Gastroesophageal sphincter (tissue), 4 donors: ENCODE measurements around the gene TENT5C. TPM values are rescaled to one million over a fixed set of nuclear protein-coding genes. Genes with fewer than 3 reads are reported as not detected.
A peak's percentile ranks its signal among the peaks of the same experiment; 100 is the strongest.

Source experiments
- ATAC-seq: fragments of 150-250 bp; one replicate; pipeline ENCODE4 v1.9.1; 2016; ENCODE audit warnings: mild to moderate bottlenecking, moderate library complexity
- H3K27ac ChIP-seq, 4 donors: fragments of 200-600 bp; sonication (generic) in 3 of 4; 1 replicate in 3 of 4; 2 replicates in 1 of 4; pipeline ENCODE4 v1.5.1; 2016 to 2019
- H3K27me3 ChIP-seq: fragments of 200-600 bp; sonication (generic); one replicate; pipeline ENCODE4 v1.5.1; 2019
- H3K36me3 ChIP-seq, 2 donors: fragments of 200-600 bp; sonication (generic); one replicate each; pipeline ENCODE4 v1.5.1; 2019; ENCODE audit warnings: control low read depth in 1 of 2
- H3K4me1 ChIP-seq, 3 donors: fragments of 200-600 bp; sonication (generic); 1 replicate in 2 of 3; 2 replicates in 1 of 3; pipeline ENCODE4 v1.5.1; 2016 to 2019; ENCODE audit warnings: control low read depth in 2 of 3
- H3K4me3 ChIP-seq, 2 donors: fragments of 200-600 bp; sonication (generic); one replicate each; pipeline ENCODE4 v1.5.1; 2019; ENCODE audit warnings: mild to moderate bottlenecking in 1 of 2, moderate library complexity in 1 of 2
- H3K9me3 ChIP-seq, 3 donors: fragments of 200-600 bp; sonication (generic); one replicate each; pipeline ENCODE4 v1.5.1; 2017 to 2019; ENCODE audit warnings: control low read depth in 2 of 3
- EP300 ChIP-seq: sonication (generic); formaldehyde crosslinking; IDR thresholded peaks from one replicate; pipeline ENCODE4 v1.6.1; 2017; ENCODE audit warnings: antibody characterized with exemption, mild to moderate bottlenecking
- POLR2A ChIP-seq, 2 donors: fragments of 450-650 bp; IDR thresholded peaks; one replicate each; pipeline ENCODE4 v1.6.1; 2017; ENCODE audit warnings: antibody characterized with exemption in 2 of 2, mild to moderate bottlenecking in 2 of 2, moderate library complexity in 1 of 2
- POLR2AphosphoS5 ChIP-seq: sonication (generic); formaldehyde crosslinking; IDR thresholded peaks from one replicate; pipeline ENCODE4 v1.6.1; 2017; ENCODE audit warnings: antibody characterized with exemption
- WGBS, 2 donors: methylation state at CpG; one replicate each; pipeline ENCODE4 v1.1.5; 2018; ENCODE audit warnings: low coverage in 1 of 2; 5-methylcytosine and 5-hydroxymethylcytosine counted together
- total RNA-seq, 4 donors: library from RNA; depleted of rRNA; stranded (reverse); fragments of >200 nt; gene quantifications; one replicate each; pipeline ENCODE4 v1.1.0, GENCODE V29; 2016
- TF ChIP-seq, protein P1 (sequence below), 4 experiments: fragments of 200-600 bp in 2 of 4; fragments of 450-650 bp in 2 of 4; sonication (generic) in 1 of 4; IDR thresholded peaks; one replicate each; pipeline ENCODE4 v1.5.1; 2017 to 2019; ENCODE audit warnings: antibody characterized with exemption in 4 of 4, mild to moderate bottlenecking in 2 of 4, moderate library complexity in 2 of 4

TENT5C gene
- total RNA-seq, 4 donors from 2014 or later, result 1.5 to 6.1 (median 3.2) TPM

DNA sequence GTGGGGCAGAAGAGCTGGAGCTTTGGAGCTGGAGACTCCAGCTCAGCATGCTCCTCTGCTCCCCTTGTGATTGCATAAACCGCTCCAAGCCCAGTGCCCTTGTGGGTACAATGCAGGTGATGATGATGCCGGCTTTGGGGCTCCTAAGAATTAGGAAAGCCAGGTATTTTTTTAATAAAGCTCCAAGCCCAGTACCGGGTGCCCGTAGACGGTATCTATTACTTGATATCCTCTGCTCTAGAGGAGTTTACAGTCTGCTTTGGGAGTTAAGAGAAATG is 27.2 kb downstream of the TENT5C start:
- no peaks in the 10 kb centered on the region for H3K4me1 ChIP-seq
- H3K9me3 ChIP-seq, result no peaks in the 10 kb centered on the region
- WGBS, 2 donors, result 68 to 83% methylated on average over 3 to 4 of the region's 5 CpGs
- no peak for ATAC-seq
- TF ChIP-seq POLR2AphosphoS5, result no peak
- no peak overlapping the region for H3K4me3 ChIP-seq
- no peak overlapping the region for H3K27ac ChIP-seq
- no peaks in the 10 kb centered on the region for H3K36me3 ChIP-seq
- no peaks in the 10 kb centered on the region for H3K27me3 ChIP-seq

DNA sequence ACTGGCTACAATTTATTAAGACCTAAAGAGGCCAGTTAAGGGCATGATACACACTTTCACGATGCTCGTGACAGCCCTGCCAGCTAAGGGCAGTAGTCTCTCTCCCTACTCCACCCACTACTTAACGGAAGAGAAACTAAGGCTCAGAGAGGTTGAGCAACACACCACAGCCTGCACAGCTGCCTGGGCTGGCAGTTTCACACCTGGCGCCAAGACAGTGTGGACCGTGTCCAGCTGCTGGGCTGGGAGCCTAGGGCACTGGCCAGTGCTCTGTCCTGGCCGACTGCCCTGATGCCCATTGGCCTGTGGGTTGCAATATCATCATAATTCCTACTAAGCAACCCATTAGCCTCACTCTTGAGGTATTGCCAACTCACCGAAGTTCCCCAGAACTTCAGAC is 27.6 kb downstream of the TENT5C start:
- Histone ChIP-seq H3K36me3 (no peaks in the 10 kb centered on the region), H3K27ac (no peak overlapping the region), H3K4me3 (no peak overlapping the region), H3K27me3 (no peaks in the 10 kb centered on the region), H3K4me1 (no peaks in the 10 kb centered on the region), H3K9me3 (no peaks in the 10 kb centered on the region)
- WGBS, 2 donors, result 61 to 90% methylated on average over 2 to 3 of the region's 7 CpGs
- TF ChIP-seq POLR2AphosphoS5 (no peak), EP300 (no peak), POLR2A (IDR thresholded peaks at IDR 0.05) (no peak)
- TF ChIP-seq, protein P1, sequence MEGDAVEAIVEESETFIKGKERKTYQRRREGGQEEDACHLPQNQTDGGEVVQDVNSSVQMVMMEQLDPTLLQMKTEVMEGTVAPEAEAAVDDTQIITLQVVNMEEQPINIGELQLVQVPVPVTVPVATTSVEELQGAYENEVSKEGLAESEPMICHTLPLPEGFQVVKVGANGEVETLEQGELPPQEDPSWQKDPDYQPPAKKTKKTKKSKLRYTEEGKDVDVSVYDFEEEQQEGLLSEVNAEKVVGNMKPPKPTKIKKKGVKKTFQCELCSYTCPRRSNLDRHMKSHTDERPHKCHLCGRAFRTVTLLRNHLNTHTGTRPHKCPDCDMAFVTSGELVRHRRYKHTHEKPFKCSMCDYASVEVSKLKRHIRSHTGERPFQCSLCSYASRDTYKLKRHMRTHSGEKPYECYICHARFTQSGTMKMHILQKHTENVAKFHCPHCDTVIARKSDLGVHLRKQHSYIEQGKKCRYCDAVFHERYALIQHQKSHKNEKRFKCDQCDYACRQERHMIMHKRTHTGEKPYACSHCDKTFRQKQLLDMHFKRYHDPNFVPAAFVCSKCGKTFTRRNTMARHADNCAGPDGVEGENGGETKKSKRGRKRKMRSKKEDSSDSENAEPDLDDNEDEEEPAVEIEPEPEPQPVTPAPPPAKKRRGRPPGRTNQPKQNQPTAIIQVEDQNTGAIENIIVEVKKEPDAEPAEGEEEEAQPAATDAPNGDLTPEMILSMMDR (IDR thresholded peaks at IDR 0.05), result no peak
- ATAC-seq, result peak; percentile 35

DNA sequence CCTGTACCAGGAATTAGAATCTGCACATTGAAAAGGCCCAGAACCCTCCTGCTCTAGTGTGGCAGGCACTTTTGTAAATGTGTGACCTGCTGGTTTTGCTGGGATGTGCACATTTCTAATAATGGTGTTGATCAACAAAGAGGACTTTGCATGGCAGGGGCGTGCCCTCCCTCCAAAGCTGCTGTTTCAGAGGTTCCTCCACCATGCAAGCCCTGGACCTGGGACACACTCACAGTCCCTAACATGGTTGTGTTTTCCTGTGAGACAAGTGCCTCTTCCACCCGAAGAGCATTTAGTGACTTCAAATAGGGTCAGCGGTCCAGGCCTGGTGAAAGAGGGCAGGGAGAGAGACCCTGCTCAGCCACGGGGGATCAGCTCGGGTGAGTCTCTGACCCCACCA is 28.1 kb downstream of the TENT5C start:
- 90 to 92% methylated on average over 2 to 4 of the region's 5 CpGs for WGBS, 2 donors
- Histone ChIP-seq H3K27me3 (no peaks in the 10 kb centered on the region), H3K4me3 (no peak overlapping the region), H3K4me1 (no peaks in the 10 kb centered on the region), H3K27ac (no peak overlapping the region), H3K36me3 (no peaks in the 10 kb centered on the region), H3K9me3 (no peaks in the 10 kb centered on the region)
- no peak for ATAC-seq
- TF ChIP-seq POLR2AphosphoS5, result no peak
- no peak for TF ChIP-seq EP300
- TF ChIP-seq, protein P1 (IDR thresholded peaks at IDR 0.05), result no peak
- TF ChIP-seq POLR2A (IDR thresholded peaks at IDR 0.05), result no peak

DNA sequence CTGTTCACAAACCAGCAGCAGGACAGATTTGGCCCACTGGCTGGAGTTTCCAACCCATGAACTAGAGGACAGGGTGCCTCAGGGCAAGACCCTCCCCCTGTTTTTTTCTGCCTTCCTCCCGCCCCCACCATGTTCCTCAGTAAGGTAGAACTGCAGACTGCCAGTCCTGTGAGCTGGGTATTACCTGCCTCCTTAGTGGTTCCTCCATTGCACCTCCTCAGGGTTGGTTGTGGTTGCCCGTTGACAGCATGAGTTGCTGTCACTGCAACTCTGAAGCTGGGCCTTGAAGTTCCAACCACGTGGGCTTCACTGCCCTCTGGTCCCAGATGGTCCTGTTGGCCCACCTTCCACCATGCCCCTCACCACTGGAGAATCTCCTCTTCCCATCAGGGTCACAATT is 28.8 kb downstream of the TENT5C start:
- H3K4me1 ChIP-seq, result no peaks in the 10 kb centered on the region
- no peak overlapping the region for H3K4me3 ChIP-seq
- 100% methylated on average over 1 of the region's 3 CpGs for WGBS, 2 donors
- H3K27ac ChIP-seq, result no peak overlapping the region
- no peaks in the 10 kb centered on the region for H3K9me3 ChIP-seq
- TF ChIP-seq, protein P1 (IDR thresholded peaks at IDR 0.05), result no peak
- no peak for TF ChIP-seq POLR2AphosphoS5
- no peak for TF ChIP-seq POLR2A (IDR thresholded peaks at IDR 0.05)
- TF ChIP-seq EP300, result no peak
- H3K27me3 ChIP-seq, result no peaks in the 10 kb centered on the region
- no peaks in the 10 kb centered on the region for H3K36me3 ChIP-seq
- no peak for ATAC-seq

DNA sequence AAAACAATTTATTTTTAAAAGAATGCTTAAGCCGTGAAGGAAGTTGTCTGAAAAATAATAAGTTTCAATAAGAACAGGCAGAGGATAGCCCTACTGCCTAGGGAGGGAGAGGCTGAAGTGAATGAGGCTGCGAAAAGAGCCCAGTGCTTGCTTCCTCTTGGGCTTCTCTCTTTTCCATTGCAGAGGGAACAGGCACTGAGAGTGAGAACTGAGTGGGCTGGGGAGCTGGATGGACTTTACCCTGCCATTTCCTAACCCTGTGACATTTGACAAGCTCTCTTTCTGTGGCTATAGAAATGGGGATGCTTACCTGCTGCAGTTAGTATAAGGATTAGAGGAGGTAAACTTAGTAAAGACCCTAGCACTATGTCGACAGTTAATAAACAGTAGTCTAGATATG is 30.0 kb downstream of the TENT5C start:
- Histone ChIP-seq H3K27me3 (no peaks in the 10 kb centered on the region), H3K27ac (no peak overlapping the region), H3K4me1 (no peaks in the 10 kb centered on the region), H3K4me3 (no peak overlapping the region), H3K9me3 (no peaks in the 10 kb centered on the region), H3K36me3 (no peaks in the 10 kb centered on the region)
- ATAC-seq, result no peak
- TF ChIP-seq, protein P1 (IDR thresholded peaks at IDR 0.05), result no peak
- TF ChIP-seq POLR2A (IDR thresholded peaks at IDR 0.05) (no peak), EP300 (no peak), POLR2AphosphoS5 (no peak)
- WGBS, 2 donors, result 73 to 79% methylated on average over 3 of the region's 3 CpGs
